Kidney epithelial cell (primary cell): Measurements from ENCODE around the gene ELFN2. TPM values are rescaled to one million over a fixed set of nuclear protein-coding genes. Genes with fewer than 3 reads are reported as not detected.

Source experiments
- DNase-seq: peaks from one replicate; pipeline ENCODE4 v3.0.0-alpha.2; 2010; ENCODE audit warnings: low read depth
- H3K27me3 ChIP-seq: 2 replicates; pipeline ENCODE4 v1.6.0; 2011; ENCODE audit warnings: low read length; ENCODE audit not compliant: control insufficient read depth, insufficient read depth
- H3K36me3 ChIP-seq: 2 replicates; pipeline ENCODE4 v1.5.1; 2011; ENCODE audit warnings: low read length; ENCODE audit not compliant: control insufficient read depth, insufficient read depth
- H3K4me3 ChIP-seq: 2 replicates; pipeline ENCODE4 v1.5.1; 2011; ENCODE audit warnings: low read depth, mild to moderate bottlenecking, control low read depth, low read length
- CTCF ChIP-seq: IDR thresholded peaks from 2 replicates; pipeline ENCODE4 v1.5.1; 2011; ENCODE audit warnings: mild to moderate bottlenecking, moderate library complexity, low read length, control low read depth, inconsistent platforms; ENCODE audit not compliant: insufficient read depth, poor library complexity, severe bottlenecking
- total RNA-seq: library from RNA; depleted of rRNA; stranded (reverse); fragments of >200 nt; gene quantifications from 2 replicates; pipeline ENCODE4 v1.2.3, GENCODE V29; 2015

The ELFN2 gene
- total RNA-seq, 1 donor from 2014 or later, result 0.96 TPM

GRCh38 chr22:37440875-37441274 is 13.6 kb upstream of the ELFN2 start:
- Histone ChIP-seq H3K4me3 (no peak overlapping the region), H3K36me3 (no peaks in the 10 kb centered on the region), H3K27me3 (no peaks in the 10 kb centered on the region)
- no peak for DNase-seq
- no peak for TF ChIP-seq CTCF

- no peaks in the 10 kb centered on the region for H3K27me3 ChIP-seq
- TF ChIP-seq CTCF, result no peak
- H3K4me3 ChIP-seq, result no peak overlapping the region
- DNase-seq, result no peak
- H3K36me3 ChIP-seq, result no peaks in the 10 kb centered on the region
Observed at GRCh38 chr22:37439347-37439746, 12.1 kb upstream of the ELFN2 start.

DNA sequence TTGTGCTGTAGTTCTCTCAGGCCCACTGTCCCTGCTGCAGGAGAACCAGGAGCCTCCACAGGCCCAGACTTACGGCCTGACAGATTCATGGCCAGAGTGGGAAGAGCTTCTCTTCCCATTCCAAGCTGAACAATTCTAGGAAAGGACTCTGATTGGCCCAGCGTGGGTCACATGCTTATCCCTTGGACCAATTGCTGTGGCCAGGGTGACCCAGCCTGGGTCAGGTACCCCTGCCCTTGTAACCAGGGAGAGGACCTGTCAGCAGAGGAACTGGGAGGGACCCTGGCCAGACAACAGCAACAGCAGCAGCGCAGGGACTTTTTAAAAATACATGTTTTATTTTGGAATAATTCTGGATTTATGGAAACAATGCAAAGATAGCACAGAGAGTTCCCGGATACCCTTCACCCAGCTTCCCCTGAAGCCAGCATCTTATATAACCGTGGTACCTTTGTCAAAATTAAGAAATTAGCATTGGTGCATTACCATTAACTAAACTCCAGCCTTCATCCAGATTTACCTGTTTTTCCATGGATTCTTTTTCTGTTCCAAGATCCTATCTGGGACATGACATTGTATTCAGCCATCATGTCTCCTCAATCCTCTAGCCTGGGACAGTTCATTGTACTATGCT is 8.8 kb upstream of the ELFN2 start:
- no peaks in the 10 kb centered on the region for H3K36me3 ChIP-seq
- no peak for TF ChIP-seq CTCF
- DNase-seq, result no peak

GRCh38 chr22:37433786-37434185 is 6.5 kb upstream of the ELFN2 start:
- Histone ChIP-seq H3K4me3 (no peak overlapping the region), H3K36me3 (no peaks in the 10 kb centered on the region), H3K27me3 (no peaks in the 10 kb centered on the region)
- no peak for DNase-seq
- no peak for TF ChIP-seq CTCF

More for the DNA sequence above, 8.8 kb upstream of the ELFN2 start:
- Histone ChIP-seq H3K27me3 (no peaks in the 10 kb centered on the region), H3K4me3 (no peak overlapping the region)

- Histone ChIP-seq H3K36me3 (no peaks in the 10 kb centered on the region), H3K27me3 (no peaks in the 10 kb centered on the region), H3K4me3 (no peak overlapping the region)
- no peak for DNase-seq
- TF ChIP-seq CTCF, result no peak
Observed at GRCh38 chr22:37432708-37433054, 5.4 kb upstream of the ELFN2 start.

GRCh38 chr22:37431801-37432707 is 4.8 kb upstream of the ELFN2 start:
- Histone ChIP-seq H3K36me3 (no peaks in the 10 kb centered on the region), H3K4me3 (no peak overlapping the region), H3K27me3 (no peaks in the 10 kb centered on the region)
- peak; percentile 97 for DNase-seq
- no peak for TF ChIP-seq CTCF
